ENCODE results near the gene SND1. TPM values are rescaled to one million over a fixed set of nuclear protein-coding genes. Genes with fewer than 3 reads are reported as not detected.
"Not testable (repeated sequence)": the region's sequence is repeated elsewhere in the genome, so short reads cannot be mapped to it uniquely, and the experiment has no call there.

SND1 gene
- total and polyA plus RNA-seq, 2 donors (not counting 3 experiments of a cell fraction or from before 2014, with no cell fraction given): 116 to 249 TPM

DNA sequence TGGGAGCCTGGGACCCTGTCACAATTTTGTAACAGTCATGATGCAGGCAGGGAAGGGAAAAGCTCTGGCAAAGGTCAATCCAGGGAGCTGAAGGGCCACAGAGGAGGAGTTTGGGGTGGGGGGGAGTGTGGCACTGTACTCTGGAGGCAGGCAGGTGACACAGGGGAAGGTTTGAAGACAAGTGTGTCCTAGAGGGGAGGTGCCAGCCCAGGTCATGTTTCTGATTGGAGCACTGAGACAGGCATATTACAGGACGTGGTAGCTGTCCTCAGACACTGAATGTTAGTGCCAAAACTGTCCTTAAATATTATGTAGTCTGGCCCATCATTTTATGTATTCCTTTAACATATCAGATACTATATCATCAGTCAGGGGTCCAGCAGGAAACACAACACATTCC is 454.8 kb downstream of the SND1 start:
- Histone ChIP-seq H3K36me3 (ENCODE audit: control insufficient read depth in 2 of 2, extremely low read depth in 1 of 2, insufficient read depth in 2 of 2, low read length in 2 of 2) (no peaks in the 10 kb centered on the region), H3K9me3 (replicated peaks; ENCODE audit: control insufficient read depth, insufficient read depth, low read length) (no peaks in the 10 kb centered on the region), H3K27me3 (ENCODE audit: control insufficient read depth in 2 of 2, insufficient read depth in 2 of 2, low read length in 2 of 2) (peaks cover 10 to 27% of the 10 kb centered on the region in 2 experiments), H2AFZ (ENCODE audit: low read depth, low read length) (no peak overlapping the region), H3K9me1 (replicated peaks; ENCODE audit: control insufficient read depth, extremely low read depth, insufficient read depth, low read length) (no peaks in the 10 kb centered on the region), H3K4me3 (replicated peaks in 1 of 3; ENCODE audit: insufficient read depth in 1 of 3, low read depth in 1 of 3, low read length in 3 of 3) (no peak overlapping the region), H3K79me2 (ENCODE audit: control insufficient read depth, insufficient read depth, low read length) (no peaks in the 10 kb centered on the region), H3K27ac (ENCODE audit: insufficient read depth, low read depth, low read length) (no peak overlapping the region), H4K20me1 (replicated peaks; ENCODE audit: control insufficient read depth, extremely low read depth, insufficient read depth, low read length) (no peaks in the 10 kb centered on the region), H3K9ac (replicated peaks; ENCODE audit: extremely low read depth, insufficient read depth, low read length) (no peak overlapping the region), H3K4me1 (ENCODE audit: control insufficient read depth, extremely low read depth, insufficient read depth, low read length) (peaks cover 6% of the 10 kb centered on the region), H3K4me2 (ENCODE audit: insufficient read depth, low read length) (no peak overlapping the region)
- ChIA-PET CTCF (interaction anchor here (1.0 to 1.3 kb wide), 2 partner anchors 25 to 103 kb away, joined by 3 read pairs; no protein-coding TSS in a partner anchor), POLR2A (no interaction called here)
- no TSS peak for BruUV-seq (replicated peaks)
- intact Hi-C loops (cut with micrococcal nuclease): loop anchor here (10.0 kb wide), 1 partner anchor 98 kb away; no protein-coding TSS in a partner anchor
- dilution Hi-C loops (cut with MboI; ENCODE audit: extremely low pct_ligation_motif_present, low sequenced_read_pairs): no loop called here
- FAIRE-seq: no peak
- TF ChIP-seq JUN (IDR thresholded peaks at IDR 0.05; ENCODE audit: borderline replicate concordance, insufficient read depth, insufficient read length, low read depth): no peak
- no peak for TF ChIP-seq MYC (IDR thresholded peaks at IDR 0.05; ENCODE audit: low read depth, low read length)
- no peak for TF ChIP-seq POLR2A (IDR thresholded peaks at IDR 0.05; ENCODE audit: low read depth, low read length)
- no peak for TF ChIP-seq POLR2AphosphoS5 (IDR thresholded peaks at IDR 0.05; ENCODE audit: insufficient read depth, low read depth, low read length)
- TF ChIP-seq CTCF (IDR thresholded peaks at IDR 0.05; ENCODE audit: extremely low read depth in 1 of 2, insufficient read depth in 1 of 2, low read depth in 1 of 2, low read length in 2 of 2): no peak
- TF ChIP-seq FOS (IDR thresholded peaks at IDR 0.05; ENCODE audit: borderline replicate concordance, insufficient read depth, low read length): no peak
- TF ChIP-seq, protein P1, sequence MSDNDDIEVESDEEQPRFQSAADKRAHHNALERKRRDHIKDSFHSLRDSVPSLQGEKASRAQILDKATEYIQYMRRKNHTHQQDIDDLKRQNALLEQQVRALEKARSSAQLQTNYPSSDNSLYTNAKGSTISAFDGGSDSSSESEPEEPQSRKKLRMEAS (IDR thresholded peaks at IDR 0.05; ENCODE audit: insufficient read depth, insufficient read length): no peak
- TF ChIP-seq GATA2 (IDR thresholded peaks at IDR 0.05; ENCODE audit: insufficient read depth, insufficient read length, low read depth, low read length): no peak
- TF ChIP-seq EZH2 (IDR thresholded peaks at IDR 0.05; ENCODE audit: borderline replicate concordance, low read depth, low read length, severe bottlenecking): no peak
- no peak for DNase-seq (ENCODE audit: low read depth, low spot score)

DNA sequence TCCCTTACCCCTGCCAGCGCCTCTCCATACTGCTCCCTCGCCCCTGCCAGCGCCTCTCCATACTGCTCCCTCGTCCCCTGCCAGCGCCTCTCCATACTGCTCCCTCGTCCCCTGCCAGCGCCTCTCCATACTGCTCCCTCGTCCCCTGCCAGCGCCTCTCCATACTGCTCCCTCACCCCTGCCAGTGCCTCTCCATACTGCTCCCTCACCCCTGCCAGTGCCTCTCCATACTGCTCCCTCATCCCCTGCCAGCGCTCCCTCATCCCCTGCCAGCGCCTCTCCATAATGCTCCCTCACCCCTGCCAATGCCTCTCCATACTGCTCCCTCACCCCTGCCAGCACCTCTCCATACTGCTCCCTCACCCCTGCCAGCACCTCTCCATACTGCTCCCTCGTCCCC is 455.5 kb downstream of the SND1 start:
- H3K9ac ChIP-seq (replicated peaks; ENCODE audit: extremely low read depth, insufficient read depth, low read length); H3K9me3 ChIP-seq (replicated peaks; ENCODE audit: control insufficient read depth, insufficient read depth, low read length); POLR2A ChIA-PET; H3K4me2 ChIP-seq (ENCODE audit: insufficient read depth, low read length); H3K4me3 ChIP-seq (replicated peaks in 1 of 3; ENCODE audit: insufficient read depth in 1 of 3, low read depth in 1 of 3, low read length in 3 of 3); H3K79me2 ChIP-seq (ENCODE audit: control insufficient read depth, insufficient read depth, low read length); H4K20me1 ChIP-seq (replicated peaks; ENCODE audit: control insufficient read depth, extremely low read depth, insufficient read depth, low read length); H3K27ac ChIP-seq (ENCODE audit: insufficient read depth, low read depth, low read length); dilution Hi-C loops (cut with MboI; ENCODE audit: extremely low pct_ligation_motif_present, low sequenced_read_pairs); H3K9me1 ChIP-seq (replicated peaks; ENCODE audit: control insufficient read depth, extremely low read depth, insufficient read depth, low read length); BruUV-seq (replicated peaks); DNase-seq (ENCODE audit: low read depth, low spot score); H3K4me1 ChIP-seq (ENCODE audit: control insufficient read depth, extremely low read depth, insufficient read depth, low read length); FAIRE-seq; H2AFZ ChIP-seq (ENCODE audit: low read depth, low read length); H3K36me3 ChIP-seq (ENCODE audit: control insufficient read depth in 2 of 2, extremely low read depth in 1 of 2, insufficient read depth in 2 of 2, low read length in 2 of 2): not testable (repeated sequence)
- intact Hi-C loops (cut with micrococcal nuclease): loop anchor here (10.0 kb wide), 1 partner anchor 97 kb away; no protein-coding TSS in a partner anchor
- peaks cover 10 to 27% of the 10 kb centered on the region in 2 experiments for H3K27me3 ChIP-seq (ENCODE audit: control insufficient read depth in 2 of 2, insufficient read depth in 2 of 2, low read length in 2 of 2)
- CTCF ChIA-PET: interaction anchor here (1.0 to 1.3 kb wide), 2 partner anchors 24 to 102 kb away, joined by 3 read pairs; no protein-coding TSS in a partner anchor

Measured in endothelial cell of umbilical vein (primary cell).